Kasumi-1 (cell line): Measurements from ENCODE around the gene MGRN1.

Experiments used
- DNase-seq, 2 experiments: peaks; one replicate each; lab custom pipeline; 2025; lab: John Stamatoyannopoulos, UW

The MGRN1 gene

DNA sequence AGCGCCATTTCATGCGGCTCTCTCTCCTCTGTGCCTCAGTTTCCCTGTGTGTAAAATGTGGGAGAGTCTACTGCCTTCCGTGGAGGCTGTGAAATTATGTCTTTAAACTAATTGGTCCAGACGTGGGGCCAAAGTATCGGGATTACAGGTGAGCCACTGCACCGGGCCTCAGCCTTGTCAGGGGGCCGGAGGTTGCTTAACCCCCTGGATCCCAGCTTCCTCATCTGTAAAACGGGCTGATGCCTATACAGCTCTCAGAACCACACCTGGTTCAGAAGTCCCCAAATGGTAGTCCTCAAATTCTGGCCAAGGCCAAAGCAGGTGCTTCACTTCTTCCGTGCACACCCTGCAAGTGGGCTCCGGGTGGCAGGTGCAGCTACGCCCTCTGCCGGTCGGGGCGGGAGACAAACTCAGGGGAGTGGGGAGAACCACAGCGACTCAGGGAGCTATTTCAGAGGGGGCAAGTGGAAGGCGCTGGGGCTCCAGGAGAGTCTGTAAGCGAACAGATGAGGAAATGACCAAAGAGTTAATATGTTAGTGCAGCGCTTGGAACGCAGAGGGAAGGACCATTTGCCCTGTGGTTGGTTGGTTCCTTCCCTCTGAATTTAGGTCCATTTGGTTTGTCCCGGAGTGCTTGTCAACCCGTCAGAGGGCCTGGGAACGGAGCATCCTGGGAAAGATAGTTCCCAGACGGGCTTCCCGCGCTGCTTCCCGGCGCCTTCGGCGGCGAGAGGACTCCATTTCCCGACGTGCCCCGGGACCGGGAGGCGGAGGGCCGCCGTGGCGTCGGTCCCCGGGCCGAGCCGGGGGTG, at the start of gene MGRN1:
Gene MGRN1 (plus strand): TSS at position 812 of the 812 bp plus-strand sequence. CDS start 135 bp downstream, outside the sequence.
- DNase-seq: peak; percentile 81 to 84

DNA sequence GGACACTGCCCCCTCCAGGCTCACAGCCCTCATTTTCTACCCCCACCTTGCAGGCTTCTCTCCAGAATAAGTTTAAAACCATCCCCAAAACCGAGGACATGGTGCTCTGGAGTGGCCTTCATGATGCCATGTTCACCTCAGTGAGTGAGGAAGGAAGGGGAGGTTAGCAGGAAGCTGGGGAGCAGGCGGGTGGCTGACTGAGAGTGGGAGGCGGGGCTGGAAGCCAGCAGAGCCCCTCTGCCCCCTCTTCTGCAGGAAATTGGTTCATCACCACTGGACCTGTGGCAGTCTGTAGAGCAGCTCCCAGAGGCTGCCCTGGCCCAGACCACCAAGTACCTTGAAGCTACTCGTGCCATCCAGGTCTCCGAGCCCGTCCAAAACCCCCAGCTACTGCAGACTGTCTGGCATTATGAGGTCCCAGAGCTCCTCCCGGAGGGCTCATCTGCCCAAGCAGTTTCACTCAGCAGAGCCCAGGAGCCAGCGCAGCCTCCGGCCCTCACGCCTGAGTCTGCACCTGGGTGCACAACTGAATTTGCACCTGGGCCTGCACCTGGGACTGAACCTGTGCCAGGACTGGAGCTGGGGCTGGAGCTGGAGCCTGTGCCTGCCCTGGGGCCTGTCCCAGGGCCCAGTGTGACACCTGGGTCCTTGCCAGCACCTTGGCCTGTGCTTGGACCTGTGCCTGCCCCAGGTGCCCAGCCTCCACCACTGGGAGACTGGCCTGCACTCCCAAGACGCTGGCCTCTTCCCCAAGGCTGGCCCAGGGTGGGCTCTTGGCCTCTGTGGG, 49.5 kb upstream of the MGRN1 start:
- DNase-seq: peak; percentile 16 to 24

- no peak for DNase-seq
Measured at GRCh38 chr16:4576008-4576407, 48.6 kb upstream of the MGRN1 start.

DNA sequence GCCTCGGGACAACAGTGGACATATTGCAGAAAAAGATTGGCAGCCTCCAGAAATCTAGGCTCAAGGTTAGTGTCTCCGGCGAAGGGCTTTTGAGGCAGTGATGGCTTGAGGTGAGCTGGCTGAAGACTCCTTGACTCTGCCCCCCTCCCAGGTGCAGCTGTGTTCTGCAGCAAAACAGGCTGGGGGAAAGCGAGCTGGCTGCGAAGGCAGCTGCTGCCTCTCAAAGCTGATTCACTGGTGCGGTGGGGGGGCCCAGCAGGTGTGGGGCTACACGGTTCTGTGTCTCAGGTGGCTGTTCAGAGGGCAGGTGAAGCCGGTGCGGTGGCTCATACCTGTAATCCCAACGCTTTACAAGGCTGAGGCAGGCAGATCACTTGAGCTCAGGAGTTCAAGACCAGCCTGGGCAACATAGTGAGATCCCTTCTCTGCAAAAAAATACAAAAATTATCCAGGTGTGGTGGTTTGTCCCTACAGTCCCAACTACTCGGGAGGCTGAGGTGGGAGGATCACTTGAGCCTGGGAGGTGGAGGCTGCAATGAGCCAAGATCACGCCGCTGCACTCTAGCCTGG, 45.6 kb upstream of the MGRN1 start:
- DNase-seq: no peak

DNA sequence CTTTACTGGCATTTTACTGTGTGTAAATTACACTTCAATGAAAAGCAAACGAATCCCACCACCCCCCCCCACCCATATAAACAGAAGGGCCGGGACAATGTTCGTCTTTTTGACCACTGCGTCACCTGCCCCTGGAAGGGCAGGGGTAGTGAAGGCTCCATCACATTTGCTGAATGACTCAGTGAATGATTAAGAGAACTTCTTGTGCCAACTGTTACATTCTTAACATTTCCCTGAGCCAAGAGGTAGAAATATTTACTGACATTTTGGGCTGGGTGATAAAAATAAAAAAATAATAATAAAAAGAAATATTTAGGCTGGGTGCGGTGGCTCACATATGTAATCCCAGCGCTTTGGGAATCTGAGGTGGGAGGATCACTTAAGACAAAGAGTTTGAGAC, 44.4 kb upstream of the MGRN1 start:
- DNase-seq: no peak

DNA sequence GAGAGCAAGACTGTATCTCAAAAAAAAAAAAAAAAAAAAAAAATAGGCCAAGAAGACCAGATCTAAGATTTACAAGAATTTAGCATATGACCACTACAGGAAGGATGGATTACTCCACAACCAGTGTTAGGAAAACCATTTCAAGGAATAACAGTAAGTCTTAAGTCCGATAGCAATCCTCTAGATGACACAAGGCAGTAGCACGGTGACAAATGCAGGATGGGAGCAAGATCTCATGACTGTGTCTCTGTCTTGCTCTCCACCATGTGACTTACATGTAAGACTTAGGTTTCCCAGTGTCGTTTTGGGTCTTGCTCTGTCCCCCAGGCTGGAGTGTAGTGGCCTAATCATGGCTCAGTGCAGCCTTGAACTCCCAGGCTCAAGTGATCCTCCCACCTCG, 40.7 kb upstream of the MGRN1 start:
- no peak for DNase-seq

DNA sequence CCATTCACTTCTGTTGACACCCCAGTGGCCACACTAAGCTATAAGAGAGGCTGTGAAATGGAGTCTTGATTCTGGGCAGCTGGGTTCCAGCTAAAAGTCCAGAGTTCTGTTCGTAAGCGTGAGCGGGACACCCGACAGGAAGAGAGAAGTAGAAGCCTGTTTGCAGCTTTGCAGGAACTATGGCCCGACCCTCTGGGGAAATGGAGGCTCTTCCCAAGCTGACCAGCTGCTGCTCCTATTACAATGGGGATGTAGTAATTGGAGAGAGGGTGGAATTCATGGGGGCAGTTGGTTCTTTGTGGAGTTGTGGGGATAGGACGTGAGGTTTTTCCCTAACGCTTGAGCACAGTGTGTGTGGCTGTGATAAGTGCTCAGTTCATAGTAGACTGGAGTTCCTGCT, 38.3 kb upstream of the MGRN1 start:
- no peak for DNase-seq

DNA sequence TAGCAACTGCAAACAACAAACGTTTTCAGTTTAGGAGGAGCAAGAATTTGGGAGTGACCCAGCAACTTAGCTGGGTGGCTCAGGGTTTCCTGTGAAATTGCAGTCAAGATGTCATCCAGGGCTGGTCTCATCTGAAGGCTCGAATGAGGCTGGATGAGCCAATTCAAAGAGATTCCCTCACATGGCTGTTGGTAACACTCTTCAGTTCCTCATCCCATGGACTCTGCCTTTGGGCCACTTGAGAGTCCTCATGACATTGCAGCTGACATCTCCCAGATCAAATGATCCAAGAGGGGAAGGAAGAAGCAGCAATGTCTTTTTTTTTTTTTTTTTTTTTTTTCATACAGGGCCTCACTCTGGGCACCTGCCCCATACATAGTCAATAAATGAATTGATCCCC, 36.2 kb upstream of the MGRN1 start:
- DNase-seq: no peak

- DNase-seq: no peak
Measured at GRCh38 chr16:4588961-4589360, 35.7 kb upstream of the MGRN1 start.

DNA sequence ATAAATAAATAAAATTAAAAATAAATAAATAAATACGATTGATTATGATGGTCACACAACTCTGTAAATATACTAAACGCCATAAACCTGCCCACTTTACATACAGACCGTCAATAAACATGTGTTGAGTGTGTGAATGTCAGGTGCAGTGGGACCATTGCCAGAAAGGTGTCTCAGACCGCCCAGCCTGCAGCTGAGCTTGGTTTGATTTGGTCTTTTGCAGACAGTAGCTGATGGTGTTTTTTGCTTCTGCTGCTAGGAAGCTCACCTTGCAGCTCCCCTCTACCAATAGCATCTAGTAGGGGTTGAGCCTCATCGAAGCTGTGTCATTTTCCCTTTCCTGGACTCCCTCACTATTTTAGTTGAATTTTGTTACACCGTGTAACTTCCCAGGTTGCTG, 33.4 kb upstream of the MGRN1 start:
- no peak for DNase-seq

DNA sequence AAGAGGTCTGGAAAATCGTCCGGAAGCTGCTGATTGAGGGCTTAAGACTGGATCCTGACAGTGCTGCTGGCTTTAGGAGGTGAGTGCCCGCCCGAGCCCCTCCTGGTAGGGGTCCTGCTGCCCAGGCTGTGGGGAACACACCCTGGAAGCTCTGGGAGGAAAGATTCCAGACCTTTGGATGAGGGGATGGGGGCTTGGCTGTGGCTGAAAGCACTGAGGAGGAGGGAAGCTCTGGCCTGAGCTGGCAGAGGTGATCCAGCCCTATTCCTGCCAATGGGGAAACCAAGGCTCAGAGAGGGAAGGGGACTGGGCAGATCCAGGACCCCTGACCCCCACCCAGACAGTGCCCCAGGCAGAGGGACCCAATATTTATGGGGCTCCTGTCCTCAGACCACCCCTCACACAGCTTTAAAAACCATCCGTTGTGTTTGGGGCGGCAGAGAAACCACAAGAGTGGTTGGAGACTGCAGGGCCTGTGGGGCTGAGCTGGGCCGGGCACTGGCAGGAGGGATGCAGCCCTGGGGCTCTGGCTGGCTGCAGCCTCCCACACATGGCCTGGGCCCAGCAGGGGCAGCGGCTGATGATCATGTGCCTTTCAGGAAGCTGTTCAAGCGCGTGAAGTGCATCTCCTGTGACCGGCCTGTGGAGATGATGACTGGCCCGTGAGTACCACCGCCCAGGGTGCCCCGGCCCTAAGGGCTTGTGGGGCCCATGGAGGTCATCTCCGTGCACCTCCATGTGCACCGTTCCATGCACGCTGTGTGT, 32.7 kb upstream of the MGRN1 start:
- DNase-seq: no peak

GRCh38 chr16:4593086-4593485, 31.5 kb upstream of the MGRN1 start:
- DNase-seq: no peak

DNA sequence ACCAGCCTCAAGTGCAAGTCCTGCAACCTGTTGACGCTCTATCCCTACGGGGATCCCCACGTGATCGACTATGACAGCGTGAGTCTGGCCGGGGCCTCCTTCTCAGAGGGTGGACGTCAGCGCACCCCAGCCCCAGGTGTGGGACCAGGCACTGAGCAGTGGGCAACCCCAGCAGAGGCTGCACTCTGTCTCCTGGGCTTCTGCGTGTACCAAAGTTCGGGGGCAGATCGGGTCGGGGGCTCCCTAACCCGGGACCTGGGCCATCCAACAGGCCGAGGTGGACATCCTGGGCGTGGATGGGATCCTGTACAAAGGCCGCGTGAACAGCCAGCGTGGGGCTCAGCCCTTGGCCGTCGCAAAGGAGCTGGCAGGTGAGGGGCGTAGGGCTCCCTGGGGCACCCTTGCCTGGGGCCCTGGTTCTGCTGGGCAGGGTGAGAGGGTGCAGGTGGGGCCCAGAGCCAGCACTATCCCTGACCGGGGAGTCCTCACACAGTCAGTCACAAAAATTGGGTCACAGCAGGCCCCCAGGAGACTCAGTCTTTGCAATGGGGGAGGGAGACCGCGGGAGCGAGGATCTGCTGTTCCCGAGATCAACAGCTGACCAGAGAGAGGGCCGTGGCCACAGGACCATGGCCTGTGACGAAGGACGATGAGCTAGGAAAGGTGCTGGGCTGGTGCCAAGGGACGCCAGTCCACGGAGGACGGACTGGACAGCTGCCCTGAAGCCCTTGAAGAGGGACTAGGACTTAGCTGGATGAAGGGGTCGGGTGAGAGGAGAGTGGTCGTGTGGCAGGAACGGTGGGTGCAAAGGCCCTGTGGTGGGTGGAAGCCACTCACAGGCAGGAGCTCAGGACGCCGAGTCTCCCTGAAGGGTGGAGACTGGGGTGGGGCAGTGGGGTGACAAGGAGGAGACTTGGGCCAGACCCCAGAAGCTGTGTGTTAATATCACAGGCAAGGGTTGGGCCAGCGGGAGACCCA, 29.9 kb upstream of the MGRN1 start:
- DNase-seq: no peak

DNA sequence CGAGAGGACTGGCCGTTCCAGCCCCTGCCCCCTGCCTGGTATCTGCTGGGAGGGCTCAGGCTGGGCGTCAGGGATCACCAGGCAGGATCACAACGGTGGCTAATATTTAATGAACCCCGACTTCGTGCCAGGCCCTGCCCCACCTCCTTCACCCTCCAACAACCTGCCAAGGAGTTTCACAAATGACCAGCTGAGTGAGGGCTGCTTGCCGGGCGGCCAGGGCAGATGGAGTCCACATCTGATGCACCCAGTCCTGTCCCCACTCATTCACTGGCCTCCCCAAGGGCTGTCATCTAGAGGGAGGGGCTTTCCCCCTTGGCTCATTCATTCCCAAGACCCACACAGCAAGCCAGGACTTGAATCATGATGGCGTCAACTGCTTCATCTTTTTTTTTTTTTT, 27.5 kb upstream of the MGRN1 start:
- no peak for DNase-seq

GRCh38 chr16:4599037-4599436, 25.6 kb upstream of the MGRN1 start:
- no peak for DNase-seq

- DNase-seq: no peak
Measured at GRCh38 chr16:4599545-4599944, 25.1 kb upstream of the MGRN1 start.

- DNase-seq: no peak
Measured at GRCh38 chr16:4601036-4601863, 23.4 kb upstream of the MGRN1 start.

GRCh38 chr16:4601864-4602186, 22.8 kb upstream of the MGRN1 start:
- no peak for DNase-seq

- no peak for DNase-seq
Measured at GRCh38 chr16:4602331-4602730, 22.3 kb upstream of the MGRN1 start.

DNA sequence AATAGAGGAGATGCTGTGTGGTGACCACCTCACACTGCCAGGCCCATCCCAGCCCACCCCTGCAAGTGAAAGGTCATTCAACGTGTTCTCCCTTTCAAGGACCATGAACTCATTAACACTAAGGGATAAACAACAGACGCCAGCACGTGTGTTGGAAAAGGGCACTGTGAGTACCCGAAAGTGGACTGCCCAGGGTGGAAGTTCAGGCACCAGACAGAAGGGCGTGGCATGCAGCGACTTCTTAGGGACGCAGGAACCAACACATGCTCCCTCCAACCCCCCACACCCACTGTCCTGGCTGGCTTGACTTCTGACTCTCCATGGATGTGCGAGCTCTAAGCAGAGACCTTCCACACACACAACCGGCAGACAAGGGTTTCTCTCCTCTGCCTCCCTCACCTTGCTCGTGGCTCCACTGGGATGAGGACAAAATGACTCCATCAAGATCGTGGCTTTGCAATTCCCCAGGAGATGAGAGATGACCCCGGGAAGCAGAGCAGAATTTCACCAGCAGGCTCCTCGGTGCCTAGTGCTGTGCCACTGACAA, 20.9 kb upstream of the MGRN1 start:
- no peak for DNase-seq
